HG03097 (cell line): ENCODE results near the gene NCOA7.

Experiments used
- ATAC-seq: cut with Tn5 transposase; IDR thresholded peaks from one replicate; pipeline ENCODE4 v1.9.1; 2021; ENCODE audit not compliant: unreplicated experiment, low FRiP score

NCOA7 gene

DNA sequence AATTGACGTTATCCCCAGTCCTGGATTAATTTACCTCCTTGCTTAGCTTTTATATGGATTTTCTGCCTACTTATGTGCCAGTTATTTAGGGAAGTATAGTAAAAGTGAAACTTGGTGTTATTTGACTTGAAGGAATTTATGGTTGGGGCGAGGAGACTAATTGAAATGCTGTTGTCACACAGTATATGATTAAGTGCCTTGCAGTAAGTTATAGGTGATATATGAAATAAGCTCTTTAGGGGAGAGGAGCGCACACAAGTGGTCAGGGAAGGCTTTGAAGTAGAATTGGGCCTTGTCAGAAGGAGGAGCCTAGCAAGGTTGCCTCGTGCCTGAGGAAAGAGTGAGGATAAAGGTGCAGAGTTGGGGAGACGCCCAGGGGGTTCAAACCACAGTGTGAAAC lies 20.5 kb downstream of the NCOA7 start:
- ATAC-seq = no peak

DNA sequence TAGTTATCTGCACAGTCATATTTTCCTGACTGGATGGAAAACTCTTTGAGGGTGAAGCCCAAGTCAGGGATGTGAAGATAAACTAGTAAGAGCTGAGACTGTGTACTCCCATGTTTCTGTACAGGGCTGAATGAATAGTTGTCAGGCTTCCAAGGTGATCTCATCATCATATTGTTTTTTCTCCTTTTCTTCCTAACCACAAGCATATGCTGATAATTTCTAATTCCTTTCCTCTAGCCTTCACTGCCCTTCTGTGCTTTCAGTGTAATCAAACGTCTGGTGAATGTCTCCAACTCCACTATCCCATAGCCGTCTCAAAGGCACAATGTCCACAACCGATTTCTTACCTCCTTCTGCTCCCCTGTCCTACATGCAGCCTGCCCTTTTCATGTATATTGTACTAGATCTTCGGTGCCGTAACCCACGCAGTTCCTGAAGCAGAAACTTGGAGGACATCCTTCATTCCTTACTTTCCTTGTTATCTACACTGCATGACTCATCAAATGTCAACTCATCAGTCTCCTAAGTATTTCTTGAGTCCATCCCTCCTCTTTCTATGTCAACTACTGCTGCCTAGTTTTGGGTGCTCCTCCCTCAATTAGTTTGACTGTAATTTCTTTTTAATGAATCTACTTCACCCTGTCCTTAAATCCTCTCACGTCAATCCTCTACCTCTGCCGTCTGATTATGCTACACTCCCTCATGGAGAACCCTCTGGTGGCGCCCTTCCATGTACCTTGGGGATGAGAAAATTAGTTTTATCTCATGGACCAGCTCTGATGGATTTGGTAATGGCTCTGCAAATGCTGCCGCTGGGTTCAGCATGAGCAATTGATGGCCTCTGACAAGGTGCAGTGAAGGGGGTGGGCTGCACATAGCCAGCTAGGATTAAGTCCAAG lies 21.9 kb downstream of the NCOA7 start:
- no peak for ATAC-seq

DNA sequence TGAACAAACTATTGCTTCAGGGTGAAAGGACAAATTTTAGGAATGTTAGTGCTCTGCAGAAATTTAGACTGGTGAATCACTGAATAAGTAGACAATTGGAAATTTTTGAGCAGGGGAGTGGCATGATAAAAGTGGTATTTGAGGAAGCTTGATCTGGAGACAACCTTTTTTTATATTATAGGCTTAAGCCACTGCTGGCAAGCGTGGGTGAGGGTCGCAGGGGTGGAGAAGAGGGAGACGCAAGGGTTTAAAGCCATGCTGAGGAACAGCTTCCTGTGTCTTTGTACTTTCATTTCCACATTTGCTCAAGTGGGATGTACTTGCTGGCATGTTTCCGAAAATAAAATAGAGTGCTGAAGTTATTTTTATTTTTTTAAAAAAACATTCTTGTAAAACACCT lies 23.7 kb downstream of the NCOA7 start:
- no peak for ATAC-seq

DNA sequence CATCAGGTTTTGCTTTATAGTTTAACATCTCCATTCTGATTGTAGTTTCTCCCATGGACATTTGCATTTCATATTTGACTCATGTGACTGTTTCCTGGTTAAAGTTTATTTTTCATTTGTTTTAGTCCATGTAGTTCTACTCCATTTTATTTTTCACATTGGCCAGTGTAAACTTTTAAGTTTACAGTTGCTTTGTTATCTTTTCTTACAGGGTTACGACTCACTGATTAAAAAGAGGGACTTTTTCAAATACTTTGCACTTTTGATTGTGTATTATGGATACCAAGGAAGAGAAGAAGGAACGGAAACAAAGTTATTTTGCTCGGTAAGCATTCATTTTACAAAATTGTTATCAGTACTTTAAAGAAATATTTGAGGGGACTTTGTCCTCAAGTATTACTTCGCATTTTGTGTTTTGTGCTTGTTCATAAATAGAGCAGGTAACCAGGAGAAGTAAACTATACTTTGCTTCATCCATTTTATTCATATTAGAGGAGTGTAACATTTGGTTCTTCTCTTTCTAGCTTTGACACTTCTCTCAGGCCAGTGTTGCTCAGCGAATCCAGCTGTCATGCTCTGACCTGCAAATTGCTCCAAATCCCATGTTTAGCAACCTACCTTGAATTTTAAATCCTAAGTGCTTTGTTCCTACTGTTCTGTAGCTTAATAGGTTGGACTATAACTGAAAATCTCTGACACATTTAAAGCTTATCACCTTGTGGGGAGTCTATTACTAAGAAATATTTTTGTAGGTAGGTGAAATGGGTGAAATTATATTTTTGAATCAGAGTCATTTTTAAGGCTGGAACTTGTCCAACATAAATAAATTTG lies 24.5 kb downstream of the NCOA7 start:
- ATAC-seq = no peak

DNA sequence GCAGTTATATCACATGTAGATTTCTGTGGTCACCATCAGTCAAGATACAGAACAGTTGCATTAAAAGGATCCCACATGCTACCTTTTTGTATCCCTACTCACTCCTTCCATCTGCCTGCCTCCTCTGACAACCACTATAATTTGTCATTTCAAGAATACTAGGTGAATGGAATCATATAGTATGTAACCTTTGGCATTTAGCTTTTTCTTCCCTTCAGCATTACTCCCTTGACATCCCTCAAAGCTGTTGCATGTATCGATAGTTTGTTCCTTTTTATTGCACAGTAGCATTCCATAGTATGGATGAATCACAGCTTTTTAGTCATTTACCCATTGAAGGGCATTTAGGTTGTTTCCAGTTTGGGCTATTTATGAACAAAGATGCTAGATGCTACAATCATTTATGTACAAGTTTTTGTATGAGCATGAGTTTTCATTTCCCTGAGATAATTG lies 26.1 kb downstream of the NCOA7 start:
- ATAC-seq = no peak

DNA sequence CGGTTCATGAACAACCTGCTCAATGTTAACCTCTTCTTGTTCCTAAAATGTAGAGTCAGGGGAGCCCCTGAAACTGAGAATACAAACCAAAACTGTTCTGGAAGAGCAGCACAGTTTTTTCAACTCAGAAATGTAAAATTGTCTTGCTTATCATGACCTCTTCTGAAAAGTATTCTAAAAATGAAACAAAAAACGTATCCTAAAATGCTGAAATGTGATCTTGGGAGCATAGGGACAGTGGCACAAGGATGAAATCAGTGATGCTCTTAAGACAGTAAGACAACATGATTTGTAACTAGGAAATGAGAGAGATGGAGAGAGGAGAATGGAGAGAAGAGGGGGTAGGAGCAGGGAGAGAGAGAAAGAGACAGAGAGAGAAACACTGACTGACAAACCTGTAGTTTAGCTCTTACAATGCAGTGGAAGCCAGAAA lies 27.5 kb downstream of the NCOA7 start:
- ATAC-seq = no peak

DNA sequence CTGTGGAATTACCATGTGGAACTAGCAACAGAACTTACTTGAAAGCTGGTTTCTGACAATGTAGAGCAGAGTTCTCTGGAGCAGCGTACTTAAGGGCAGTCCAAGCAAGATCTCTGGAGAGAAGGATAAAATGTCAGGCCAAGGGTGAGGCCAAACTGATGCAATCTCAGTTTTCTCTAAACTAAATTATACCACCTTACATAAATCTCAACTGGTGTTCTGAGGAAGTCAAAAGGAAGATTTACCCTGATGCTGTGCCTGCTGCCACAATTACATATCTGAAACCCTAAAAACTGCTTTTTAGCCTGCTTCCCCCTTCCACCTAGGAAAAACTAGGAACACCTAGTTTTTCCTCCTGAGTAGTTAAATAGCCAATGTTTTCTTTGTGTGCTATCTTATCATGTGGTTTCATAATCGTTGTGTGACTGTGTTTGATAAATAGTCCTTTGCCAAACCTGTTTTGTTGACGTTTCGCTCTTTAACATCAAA lies 28.1 kb downstream of the NCOA7 start:
- no peak for ATAC-seq

DNA sequence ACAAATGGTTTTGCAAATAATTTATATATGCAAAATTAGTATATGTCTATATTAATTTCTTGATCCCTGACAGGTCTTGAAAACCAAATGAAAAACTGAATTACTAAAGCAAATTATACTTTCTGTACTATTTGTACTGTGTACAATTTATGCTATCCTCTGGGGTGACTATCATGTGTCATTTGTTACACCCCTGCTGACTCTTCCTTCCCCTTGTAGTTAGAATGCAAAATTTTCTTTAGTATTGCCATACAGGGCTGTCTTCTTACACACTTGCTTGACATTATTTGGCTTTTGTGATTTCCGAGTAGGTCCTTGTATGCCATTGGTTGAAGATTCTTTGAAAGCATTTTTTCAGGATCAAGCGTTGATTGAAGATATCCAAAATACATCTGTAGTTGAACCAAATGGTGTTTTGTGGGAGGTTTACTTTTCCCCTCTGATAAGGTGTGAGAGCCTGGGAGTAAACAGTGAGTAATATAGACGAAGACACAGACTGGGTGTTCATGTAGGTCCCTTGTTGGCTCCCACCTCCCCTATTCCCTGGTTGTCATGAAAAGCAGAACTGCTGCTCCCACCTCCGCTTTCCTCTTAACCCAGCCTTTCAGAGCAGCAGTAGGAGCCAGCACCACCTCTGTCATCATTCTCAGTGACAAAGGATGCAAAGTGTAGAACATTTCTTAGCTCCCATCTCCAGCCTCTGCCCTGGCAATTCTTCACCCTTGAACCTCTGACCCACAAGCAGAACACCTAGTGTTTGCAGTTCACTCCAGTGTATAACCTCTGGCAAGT lies 29.0 kb downstream of the NCOA7 start:
- ATAC-seq = no peak

DNA sequence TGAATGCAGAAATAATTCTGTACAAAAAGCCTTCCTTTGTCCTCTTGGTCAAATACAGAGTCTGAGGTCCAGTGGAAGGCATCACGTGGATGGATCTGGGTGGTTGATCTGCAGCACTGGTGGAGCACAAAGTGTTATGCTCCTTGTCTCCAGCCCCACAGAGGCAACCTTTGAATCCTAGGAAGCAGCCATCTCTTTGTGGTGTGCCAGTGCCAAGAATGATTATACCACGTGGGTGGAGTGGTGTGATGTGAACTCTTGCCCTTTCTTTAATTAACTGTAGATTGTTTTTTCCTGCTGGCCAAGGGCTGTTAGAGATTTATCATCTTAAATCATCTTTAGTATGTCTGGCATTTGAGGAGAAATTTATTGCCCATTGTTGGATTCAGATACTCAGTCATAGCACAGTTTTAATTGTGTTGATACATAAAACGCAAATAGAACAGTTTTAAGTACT lies 31.1 kb downstream of the NCOA7 start:
- no peak for ATAC-seq

DNA sequence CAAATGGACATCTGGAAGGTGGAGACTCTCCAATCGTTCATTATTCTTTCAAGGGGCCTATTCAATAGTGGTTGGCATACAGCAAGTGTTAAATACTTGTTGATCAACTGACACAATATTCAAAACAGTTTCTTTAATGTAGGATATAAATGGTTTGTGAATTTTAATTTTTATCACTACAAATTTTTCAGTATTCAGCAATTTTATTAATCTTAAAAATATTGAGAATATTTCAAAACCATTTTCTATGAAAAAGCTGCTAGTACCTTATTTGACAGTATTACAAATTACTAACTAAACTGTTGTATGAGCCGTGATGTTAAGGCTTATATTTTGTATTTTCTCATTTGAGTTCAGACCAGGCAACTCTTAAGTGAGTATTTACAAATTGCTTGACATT lies 32.4 kb downstream of the NCOA7 start:
- ATAC-seq = no peak

DNA sequence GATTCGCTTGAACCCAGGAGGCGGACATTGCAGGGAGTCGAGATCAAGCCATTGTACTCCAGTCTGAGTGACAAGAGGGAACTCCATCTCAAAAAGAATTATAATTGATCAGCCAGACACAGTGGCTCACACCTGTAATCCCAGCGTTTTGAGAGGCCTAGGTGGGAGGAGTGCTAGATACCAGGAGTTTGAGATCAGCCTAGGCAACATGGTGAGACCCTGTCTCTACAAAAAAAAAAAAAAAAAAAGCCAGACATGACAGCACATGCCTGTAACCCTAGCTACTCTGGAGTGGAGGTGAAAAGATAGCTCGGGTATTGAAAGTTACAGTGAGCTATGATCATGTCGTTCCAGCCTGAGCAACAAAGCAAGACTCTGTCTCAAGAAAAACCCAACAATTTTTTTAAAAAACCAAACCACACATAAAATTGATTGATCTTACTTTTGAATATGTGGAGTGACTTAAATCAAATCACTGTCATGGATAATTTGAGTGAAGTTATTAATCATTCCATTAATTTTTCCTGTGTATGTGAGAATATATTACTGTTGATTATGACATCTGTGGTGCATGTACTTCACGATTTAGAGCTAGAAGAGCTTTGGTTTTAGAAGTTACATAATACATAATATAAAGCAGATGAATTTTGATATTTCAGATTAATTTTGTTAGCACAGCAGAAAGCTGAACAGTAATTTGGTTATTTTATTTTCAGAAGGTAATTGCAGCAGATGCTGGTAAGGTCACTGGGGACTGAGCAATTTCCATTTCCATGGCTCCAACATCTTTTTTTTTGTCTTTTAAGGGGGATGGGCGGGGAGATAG lies 34.4 kb downstream of the NCOA7 start:
- ATAC-seq = no peak

DNA sequence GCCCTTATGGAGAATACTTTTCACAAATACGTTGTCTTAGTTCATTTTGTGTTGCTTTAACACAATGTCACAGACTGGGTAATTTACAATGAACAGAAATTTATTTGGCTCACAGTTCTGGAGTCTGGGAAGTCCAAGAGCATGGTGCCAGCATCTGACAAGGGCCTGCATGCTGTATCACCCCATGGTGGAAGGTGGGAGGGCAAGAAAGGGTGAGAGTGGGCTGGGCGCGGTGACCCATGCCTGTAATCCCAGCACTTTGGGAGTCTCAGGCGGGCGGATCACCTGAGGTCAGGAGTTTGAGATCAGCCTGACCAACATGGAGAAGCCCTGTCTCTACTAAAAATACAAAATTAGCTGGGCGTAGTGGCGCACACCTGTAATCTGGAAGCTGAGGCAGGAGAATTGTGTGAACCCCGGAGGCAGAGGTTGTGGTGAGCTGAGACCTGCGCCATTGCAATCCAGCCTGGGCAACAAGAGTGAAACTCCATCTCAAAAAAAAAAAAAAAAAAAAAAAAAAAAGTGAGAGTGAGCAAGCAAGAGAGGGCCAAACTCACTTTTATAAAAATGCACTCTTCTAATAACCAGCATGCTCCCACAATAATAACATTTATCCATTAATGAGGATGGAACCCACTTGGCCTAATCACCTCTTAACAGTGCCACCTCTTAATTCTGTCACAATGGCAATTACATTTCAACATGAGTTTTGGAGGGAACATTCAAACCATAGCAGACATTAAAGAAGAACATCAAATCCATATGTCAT lies 36.1 kb downstream of the NCOA7 start:
- no peak for ATAC-seq

DNA sequence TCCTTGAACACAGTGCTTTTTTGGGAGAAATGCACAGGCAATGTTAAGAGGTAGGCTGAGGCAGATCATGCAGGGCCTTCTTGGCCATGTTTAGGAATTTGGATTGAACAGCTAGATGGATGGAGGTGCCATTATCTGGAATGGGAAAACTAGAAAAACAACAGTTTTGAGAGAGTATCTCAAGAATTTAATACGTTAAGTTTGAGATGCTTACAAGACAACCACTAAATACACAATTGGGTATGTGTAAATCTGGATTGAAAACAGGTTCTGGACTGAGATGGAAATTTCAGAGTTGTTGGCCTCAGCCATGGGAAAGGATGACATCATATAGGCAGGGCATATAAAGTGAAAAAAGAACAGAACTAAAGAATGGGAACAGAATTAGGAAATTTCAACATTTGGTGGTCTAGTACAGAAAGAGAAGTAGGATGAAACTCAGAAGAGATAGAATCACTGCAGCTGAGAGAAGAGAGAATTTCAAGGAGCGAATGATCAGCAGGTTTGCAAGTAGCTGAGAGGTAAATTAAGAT lies 37.1 kb downstream of the NCOA7 start:
- ATAC-seq = no peak

DNA sequence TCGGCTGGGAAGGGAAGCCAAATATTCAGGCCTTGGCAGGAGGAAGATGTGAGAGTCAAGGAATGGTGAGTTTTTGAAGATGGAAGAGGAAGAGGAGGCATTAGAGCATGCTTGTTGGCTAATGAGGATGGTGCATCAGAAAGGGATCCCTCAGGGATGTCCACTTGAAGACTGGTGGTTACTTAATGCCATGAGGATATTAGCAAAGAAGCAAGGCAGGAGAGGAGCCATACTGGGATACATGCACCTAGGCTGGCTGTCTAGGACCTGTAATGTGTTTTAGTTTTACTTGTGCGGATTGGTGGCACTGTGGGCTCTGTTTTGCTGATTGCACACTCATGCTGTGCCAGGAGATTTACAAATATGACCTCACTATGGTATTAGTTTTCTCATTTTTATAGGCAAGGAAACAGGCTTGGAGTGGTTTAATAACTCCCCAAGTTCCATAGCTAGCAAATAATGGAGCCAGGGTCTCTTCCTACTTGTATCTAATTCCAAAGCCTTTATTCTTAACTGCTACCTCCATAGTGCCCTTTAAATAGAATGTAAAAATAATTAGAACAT lies 37.8 kb downstream of the NCOA7 start:
- ATAC-seq = no peak

DNA sequence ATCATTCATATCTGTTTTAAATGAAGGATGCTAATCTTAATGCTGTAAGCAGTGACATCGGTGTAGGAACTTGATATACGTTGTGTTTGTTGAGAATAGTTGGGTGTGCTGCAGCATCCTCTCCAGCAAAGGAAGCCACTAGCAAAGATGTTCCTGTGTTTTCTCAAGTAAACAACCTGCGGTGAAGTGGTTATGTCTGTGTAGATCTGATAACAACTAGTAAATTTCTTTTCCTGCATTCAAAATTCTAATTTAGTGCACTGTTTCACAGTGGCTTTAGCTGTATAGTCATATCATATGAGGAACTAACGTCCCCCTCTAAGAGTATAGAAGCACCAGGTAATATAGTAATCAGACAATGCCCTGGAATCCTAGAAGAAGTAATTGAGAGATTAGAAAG lies 38.7 kb downstream of the NCOA7 start:
- ATAC-seq = no peak

DNA sequence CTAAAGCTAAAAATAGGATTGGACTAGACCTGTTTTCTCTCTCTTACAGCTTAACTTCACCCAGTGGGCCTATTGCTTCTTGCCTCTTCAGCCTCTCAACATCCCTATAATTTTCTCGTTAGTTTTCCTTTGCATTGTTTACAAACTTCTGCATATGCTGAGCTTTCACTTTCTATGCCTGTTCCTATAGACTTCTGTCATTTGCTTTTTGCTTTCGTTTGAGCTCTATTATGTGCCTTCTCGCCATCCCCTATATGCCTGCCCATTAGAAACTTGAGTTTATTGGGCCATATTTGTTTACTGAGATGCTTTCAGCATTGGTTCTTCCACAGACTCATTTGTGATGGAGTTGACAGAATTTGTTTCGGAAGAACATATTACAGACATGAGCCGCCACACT lies 40.9 kb downstream of the NCOA7 start:
- no peak for ATAC-seq

DNA sequence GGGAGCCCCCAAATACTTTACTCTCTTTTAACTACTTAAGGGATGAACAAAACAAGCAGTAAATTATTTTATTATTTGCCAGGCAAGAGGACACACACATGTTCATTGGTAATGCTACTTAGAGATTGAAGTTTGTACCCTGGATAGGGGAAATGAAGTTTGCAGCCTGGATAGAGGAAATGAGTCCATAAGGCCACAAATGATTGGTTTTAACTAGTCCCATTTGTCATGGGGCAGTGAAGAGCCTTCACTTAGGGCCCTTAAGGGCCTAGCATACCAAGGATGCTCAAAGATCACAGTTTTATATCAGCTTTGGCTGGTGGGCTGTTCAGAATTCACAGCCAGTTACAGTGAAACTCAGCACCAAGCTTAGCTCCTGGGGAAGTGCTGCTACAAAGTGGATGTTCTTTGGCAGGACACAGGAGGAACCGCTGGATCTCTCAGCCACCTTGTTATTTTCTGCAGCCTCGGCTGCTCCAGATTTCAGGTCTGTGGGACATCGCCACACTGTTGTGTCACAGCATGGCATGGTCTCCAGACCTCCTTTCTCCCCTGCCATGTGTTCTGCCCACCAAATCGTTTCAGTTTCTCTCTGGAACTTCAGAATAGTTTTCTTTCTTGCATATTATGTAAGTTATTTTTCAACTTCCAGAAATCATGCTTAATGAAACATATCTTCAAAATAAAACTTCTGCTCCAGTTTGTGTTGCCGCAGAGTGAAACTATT lies 41.8 kb downstream of the NCOA7 start:
- no peak for ATAC-seq

DNA sequence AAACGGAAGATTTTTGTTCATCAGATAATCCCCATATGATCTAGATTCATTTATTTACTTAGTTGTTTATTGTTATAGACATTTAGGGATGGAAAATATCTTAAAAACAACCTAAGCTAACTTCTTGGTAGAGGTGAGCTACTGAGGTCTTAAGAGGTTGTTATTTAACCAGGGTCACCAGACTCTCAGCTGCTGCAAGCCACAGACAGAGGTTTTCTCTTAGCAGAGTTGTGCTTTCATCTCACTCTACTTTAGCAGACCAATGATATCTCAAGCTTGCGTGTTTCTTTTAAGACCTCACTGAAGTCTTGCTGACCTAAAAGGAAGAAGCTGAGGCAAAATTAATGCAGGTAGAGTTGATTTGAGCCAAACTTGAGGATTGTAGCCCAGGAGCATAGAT lies 43.6 kb downstream of the NCOA7 start:
- ATAC-seq = peak; percentile 90
